HEK293 (cell line): Measurements from ENCODE around the gene DOK1.

Experiments
- CTCF ChIA-PET: fragments of 350-600 bp; formaldehyde crosslinking; extraction: SDS; loops from one replicate; lab custom pipeline; 2021; ENCODE audit warnings: antibody characterized with exemption; lab: Yijun Ruan, JAX
- POLR2A ChIA-PET: fragments of 300-600 bp; formaldehyde crosslinking; extraction: SDS; loops from one replicate; lab custom pipeline; 2020; ENCODE audit warnings: antibody characterized with exemption, inconsistent platforms; lab: Yijun Ruan, JAX
- H3K27ac ChIP-seq: fragments of 200-500 bp; sonication (Bioruptor generic); 2 replicates; pipeline ENCODE4 v1.5.1; 2014; ENCODE audit warnings: low read depth, low read length, control low read depth, inconsistent platforms; ENCODE audit errors: extremely low read depth
- H3K36me3 ChIP-seq, 2 experiments: fragments of 200-500 bp in 1 of 2; sonication (Bioruptor generic) in 1 of 2; 1 replicate in 1 of 2; 2 replicates in 1 of 2; pipeline ENCODE4 v1.5.1; 2014 to 2017; ENCODE audit warnings: inconsistent platforms in 2 of 2, low read length in 2 of 2; ENCODE audit not compliant: control insufficient read depth in 2 of 2, insufficient read depth in 1 of 2
- H3K4me1 ChIP-seq: fragments of 200-500 bp; sonication (Bioruptor generic); 2 replicates; pipeline ENCODE4 v1.5.1; 2014; ENCODE audit warnings: mild to moderate bottlenecking, low read length, inconsistent platforms; ENCODE audit not compliant: control insufficient read depth, insufficient read depth
- H3K4me3 ChIP-seq: 2 replicates; pipeline ENCODE4 v1.5.1; 2011; ENCODE audit warnings: low read depth, mild to moderate bottlenecking, control low read depth, low read length, moderate library complexity
- H3K9me3 ChIP-seq: fragments of 200-500 bp; sonication (Bioruptor generic); 2 replicates; pipeline ENCODE4 v1.5.1; 2014; ENCODE audit warnings: low read depth, low read length, inconsistent platforms; ENCODE audit not compliant: control insufficient read depth, insufficient read depth
- REPIN1 ChIP-seq: fragments of 450-650 bp; formaldehyde crosslinking; IDR thresholded peaks from 2 replicates; pipeline ENCODE4 v1.5.1; 2017; ENCODE audit warnings: missing biosample characterization, missing genetic modification characterization, low read depth
- SETDB1 ChIP-seq: IDR thresholded peaks from one replicate; pipeline ENCODE4 v1.6.1; 2017; ENCODE audit warnings: mild to moderate bottlenecking, low read length, moderate library complexity, mixed read lengths; ENCODE audit not compliant: insufficient read length
- ZBTB10 ChIP-seq: fragments of 450-650 bp; formaldehyde crosslinking; IDR thresholded peaks from 2 replicates; pipeline ENCODE4 v1.5.1; 2016; ENCODE audit warnings: missing biosample characterization, missing genetic modification characterization
- ZNF280D ChIP-seq: fragments of 450-650 bp; formaldehyde crosslinking; IDR thresholded peaks from 2 replicates; pipeline ENCODE4 v1.5.1; 2016; ENCODE audit warnings: missing biosample characterization, missing genetic modification characterization
- ZNF302 ChIP-seq: fragments of 450-650 bp; formaldehyde crosslinking; IDR thresholded peaks from 2 replicates; pipeline ENCODE4 v1.5.1; 2016; ENCODE audit warnings: missing biosample characterization, missing genetic modification characterization, low read depth
- ZNF341 ChIP-seq: fragments of 450-650 bp; formaldehyde crosslinking; IDR thresholded peaks from 2 replicates; pipeline ENCODE4; 2016; ENCODE audit warnings: low read depth, missing biosample characterization, missing genetic modification characterization
- ZNF394 ChIP-seq: fragments of 450-650 bp; formaldehyde crosslinking; IDR thresholded peaks from 2 replicates; pipeline ENCODE4 v1.5.1; 2016; ENCODE audit warnings: missing biosample characterization, missing genetic modification characterization, mild to moderate bottlenecking, moderate library complexity, borderline replicate concordance
- ZNF398 ChIP-seq: fragments of 450-650 bp; formaldehyde crosslinking; IDR thresholded peaks from 2 replicates; pipeline ENCODE4 v1.5.1; 2017; ENCODE audit warnings: missing biosample characterization, missing genetic modification characterization
- ZNF404 ChIP-seq: fragments of 450-650 bp; formaldehyde crosslinking; IDR thresholded peaks from 2 replicates; pipeline ENCODE4 v1.5.1; 2017; ENCODE audit warnings: missing biosample characterization, missing genetic modification characterization
- ZNF423 ChIP-seq: fragments of 450-650 bp; formaldehyde crosslinking; IDR thresholded peaks from 2 replicates; pipeline ENCODE4 v1.5.1; 2016; ENCODE audit warnings: missing biosample characterization, missing genetic modification characterization
- ZNF473 ChIP-seq: fragments of 450-650 bp; formaldehyde crosslinking; IDR thresholded peaks from 2 replicates; pipeline ENCODE4 v1.5.1; 2017; ENCODE audit warnings: missing biosample characterization, missing genetic modification characterization
- ZNF510 ChIP-seq: fragments of 450-650 bp; formaldehyde crosslinking; IDR thresholded peaks from 2 replicates; pipeline ENCODE4 v1.5.1; 2018; ENCODE audit warnings: mild to moderate bottlenecking, missing genetic modification characterization, missing biosample characterization; ENCODE audit not compliant: insufficient replicate concordance
- ZNF558 ChIP-seq: fragments of 450-650 bp; formaldehyde crosslinking; IDR thresholded peaks from 2 replicates; pipeline ENCODE4 v1.5.1; 2016; ENCODE audit warnings: missing biosample characterization, missing genetic modification characterization
- ZSCAN5A ChIP-seq: fragments of 450-650 bp; formaldehyde crosslinking; IDR thresholded peaks from 2 replicates; pipeline ENCODE4 v1.5.1; 2016; ENCODE audit warnings: missing biosample characterization, missing genetic modification characterization
- TF ChIP-seq, protein P1 (sequence below): fragments of 450-650 bp; formaldehyde crosslinking; conservative IDR thresholded peaks from 2 replicates; pipeline ENCODE4 v1.5.1; 2016; ENCODE audit warnings: low read depth, missing biosample characterization, missing genetic modification characterization
- TF ChIP-seq, protein P2 (sequence below): fragments of 450-650 bp; IDR thresholded peaks from 2 replicates; pipeline ENCODE4 v1.5.1; 2018; ENCODE audit warnings: missing biosample characterization, mild to moderate bottlenecking, missing genetic modification characterization

Gene DOK1

GRCh38 chr2:74577448-74577847 lies 22.9 kb downstream of the DOK1 start:
- Histone ChIP-seq H3K27ac (no peak overlapping the region), H3K4me1 (no peaks in the 10 kb centered on the region), H3K9me3 (no peaks in the 10 kb centered on the region), H3K4me3 (no peak overlapping the region), H3K36me3 (no peaks in the 10 kb centered on the region)
- no peak for TF ChIP-seq REPIN1 (tag by site-specific recombination)
- no peak for TF ChIP-seq ZNF394
- ChIA-PET POLR2A (interaction anchor here (1.8 kb wide), 1 partner anchor 11 kb away, joined by 4 read pairs; no protein-coding TSS in a partner anchor), CTCF (interaction anchor here (1.0 to 4.8 kb wide), 2 partner anchors 10 to 96 kb away, joined by 4 to 51 read pairs; no protein-coding TSS in a partner anchor)

DNA sequence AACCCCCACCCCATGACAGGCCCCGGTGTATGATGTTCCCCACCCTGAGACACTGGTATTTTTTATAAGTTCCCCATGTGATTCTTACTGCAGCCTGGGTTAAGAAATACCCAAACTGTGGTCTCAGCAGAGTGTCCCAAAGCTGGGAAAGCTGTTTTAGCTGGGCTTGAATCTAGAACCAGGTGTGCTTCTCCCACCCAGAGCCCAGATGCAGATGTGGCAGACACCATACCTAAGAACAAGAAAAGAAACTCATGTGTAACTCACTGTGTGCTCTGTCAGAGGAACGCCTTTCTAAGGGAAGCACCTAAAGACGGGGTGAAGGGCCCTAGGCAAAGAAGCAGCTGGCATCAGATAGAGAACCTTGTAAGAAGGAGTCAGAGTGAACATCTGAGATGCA lies 23.9 kb downstream of the DOK1 start:
- TF ChIP-seq, protein P1, sequence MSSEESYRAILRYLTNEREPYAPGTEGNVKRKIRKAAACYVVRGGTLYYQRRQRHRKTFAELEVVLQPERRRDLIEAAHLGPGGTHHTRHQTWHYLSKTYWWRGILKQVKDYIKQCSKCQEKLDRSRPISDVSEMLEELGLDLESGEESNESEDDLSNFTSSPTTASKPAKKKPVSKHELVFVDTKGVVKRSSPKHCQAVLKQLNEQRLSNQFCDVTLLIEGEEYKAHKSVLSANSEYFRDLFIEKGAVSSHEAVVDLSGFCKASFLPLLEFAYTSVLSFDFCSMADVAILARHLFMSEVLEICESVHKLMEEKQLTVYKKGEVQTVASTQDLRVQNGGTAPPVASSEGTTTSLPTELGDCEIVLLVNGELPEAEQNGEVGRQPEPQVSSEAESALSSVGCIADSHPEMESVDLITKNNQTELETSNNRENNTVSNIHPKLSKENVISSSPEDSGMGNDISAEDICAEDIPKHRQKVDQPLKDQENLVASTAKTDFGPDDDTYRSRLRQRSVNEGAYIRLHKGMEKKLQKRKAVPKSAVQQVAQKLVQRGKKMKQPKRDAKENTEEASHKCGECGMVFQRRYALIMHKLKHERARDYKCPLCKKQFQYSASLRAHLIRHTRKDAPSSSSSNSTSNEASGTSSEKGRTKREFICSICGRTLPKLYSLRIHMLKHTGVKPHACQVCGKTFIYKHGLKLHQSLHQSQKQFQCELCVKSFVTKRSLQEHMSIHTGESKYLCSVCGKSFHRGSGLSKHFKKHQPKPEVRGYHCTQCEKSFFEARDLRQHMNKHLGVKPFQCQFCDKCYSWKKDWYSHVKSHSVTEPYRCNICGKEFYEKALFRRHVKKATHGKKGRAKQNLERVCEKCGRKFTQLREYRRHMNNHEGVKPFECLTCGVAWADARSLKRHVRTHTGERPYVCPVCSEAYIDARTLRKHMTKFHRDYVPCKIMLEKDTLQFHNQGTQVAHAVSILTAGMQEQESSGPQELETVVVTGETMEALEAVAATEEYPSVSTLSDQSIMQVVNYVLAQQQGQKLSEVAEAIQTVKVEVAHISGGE: no peak
- TF ChIP-seq ZNF341 (tag by site-specific recombination) (no peak), ZNF302 (tag by site-specific recombination) (no peak), ZNF558 (tag by site-specific recombination) (no peak)
- Histone ChIP-seq H3K4me3 (no peak overlapping the region), H3K9me3 (no peaks in the 10 kb centered on the region), H3K36me3 (no peaks in the 10 kb centered on the region), H3K27ac (no peak overlapping the region), H3K4me1 (no peaks in the 10 kb centered on the region)
- ChIA-PET CTCF (interaction anchor here (0.6 to 4.8 kb wide), 4 partner anchors 9 to 434 kb away, joined by 3 to 51 read pairs (median 8); no protein-coding TSS in a partner anchor), POLR2A (interaction anchor here (1.8 kb wide), 1 partner anchor 12 kb away, joined by 4 read pairs; no protein-coding TSS in a partner anchor)

GRCh38 chr2:74581463-74581862 lies 26.9 kb downstream of the DOK1 start:
- ChIA-PET POLR2A (no interaction called here), CTCF (interaction anchor here (1.3 kb wide), 1 partner anchor 247 kb away, joined by 3 read pairs; no protein-coding TSS in a partner anchor)
- H3K27ac ChIP-seq: no peak overlapping the region
- H3K36me3 ChIP-seq: no peaks in the 10 kb centered on the region
- no peak overlapping the region for H3K4me3 ChIP-seq
- no peaks in the 10 kb centered on the region for H3K9me3 ChIP-seq
- H3K4me1 ChIP-seq: no peaks in the 10 kb centered on the region
- no peak for TF ChIP-seq SETDB1
- no peak for TF ChIP-seq ZSCAN5A (tag by site-specific recombination)
- TF ChIP-seq, protein P2, sequence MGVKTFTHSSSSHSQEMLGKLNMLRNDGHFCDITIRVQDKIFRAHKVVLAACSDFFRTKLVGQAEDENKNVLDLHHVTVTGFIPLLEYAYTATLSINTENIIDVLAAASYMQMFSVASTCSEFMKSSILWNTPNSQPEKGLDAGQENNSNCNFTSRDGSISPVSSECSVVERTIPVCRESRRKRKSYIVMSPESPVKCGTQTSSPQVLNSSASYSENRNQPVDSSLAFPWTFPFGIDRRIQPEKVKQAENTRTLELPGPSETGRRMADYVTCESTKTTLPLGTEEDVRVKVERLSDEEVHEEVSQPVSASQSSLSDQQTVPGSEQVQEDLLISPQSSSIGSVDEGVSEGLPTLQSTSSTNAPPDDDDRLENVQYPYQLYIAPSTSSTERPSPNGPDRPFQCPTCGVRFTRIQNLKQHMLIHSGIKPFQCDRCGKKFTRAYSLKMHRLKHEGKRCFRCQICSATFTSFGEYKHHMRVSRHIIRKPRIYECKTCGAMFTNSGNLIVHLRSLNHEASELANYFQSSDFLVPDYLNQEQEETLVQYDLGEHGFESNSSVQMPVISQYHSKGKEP (tag by site-specific recombination): no peak
- TF ChIP-seq ZBTB10 (tag by site-specific recombination): no peak
- TF ChIP-seq ZNF280D (tag by site-specific recombination): no peak
- no peak for TF ChIP-seq ZNF404
- no peak for TF ChIP-seq ZNF510 (tag by site-specific recombination)
- TF ChIP-seq ZNF398 (tag by site-specific recombination): no peak
- TF ChIP-seq ZNF473 (tag by site-specific recombination): no peak
- no peak for TF ChIP-seq ZNF423 (tag by site-specific recombination)
